ENCODE measurements around the gene SLC23A2. TPM values are rescaled to one million over a fixed set of nuclear protein-coding genes. Genes with fewer than 3 reads are reported as not detected.

SLC23A2 gene
- total RNA-seq, 1 experiment from 2014 or later, result 16.3 TPM

- TF ChIP-seq CBX3 (IDR thresholded peaks at IDR 0.05; ENCODE audit: low read depth) (no peak), YY1 (IDR thresholded peaks at IDR 0.05; ENCODE audit: extremely low read depth, insufficient replicate concordance, low read depth, low read length) (no peak), ZFX (IDR thresholded peaks at IDR 0.05) (no peak), CTCF (IDR thresholded peaks at IDR 0.05 in 2 of 3, conservative IDR thresholded peaks at IDR 0.05 in 1 of 3; ENCODE audit: borderline replicate concordance in 1 of 3, insufficient read depth in 1 of 3, low read depth in 2 of 3, low read length in 2 of 3) (no peak), REST (IDR thresholded peaks at IDR 0.05; ENCODE audit: low read depth) (no peak), TCF7L2 (IDR thresholded peaks at IDR 0.05; ENCODE audit: borderline replicate concordance, extremely low read depth, insufficient read depth, insufficient read length) (no peak), SRF (IDR thresholded peaks at IDR 0.05; ENCODE audit: low read depth) (no peak), EZH2phosphoT487 (IDR thresholded peaks at IDR 0.05; ENCODE audit: borderline replicate concordance) (no peak), SP1 (IDR thresholded peaks at IDR 0.05; ENCODE audit: low read depth) (no peak), EGR1 (IDR thresholded peaks at IDR 0.05; ENCODE audit: low read depth) (no peak), JUND (IDR thresholded peaks at IDR 0.05) (no peak)
- DNase-seq (ENCODE audit: low read depth, low spot score) (no peak), ATAC-seq (no peak)
- Histone ChIP-seq H3K4me3 (replicated peaks in 1 of 2; ENCODE audit: low read depth in 1 of 2, low read length in 2 of 2) (no peak overlapping the region), H4K20me1 (ENCODE audit: insufficient read depth) (no peaks in the 10 kb centered on the region), H3K27ac (ENCODE audit: low read depth, low read length) (no peak overlapping the region), H3K4me2 (ENCODE audit: low read length) (no peak overlapping the region), H3K27me3 (ENCODE audit: insufficient read depth, low read length) (no peaks in the 10 kb centered on the region), H2AFZ (ENCODE audit: low read depth, low read length, poor library complexity, severe bottlenecking) (no peak overlapping the region), H3K9me3 (ENCODE audit: control insufficient read depth in 1 of 2, insufficient read depth in 1 of 2, low read depth in 1 of 2, low read length in 2 of 2) (no peaks in the 10 kb centered on the region), H3K79me2 (ENCODE audit: insufficient read depth, low read length) (peaks cover 12% of the 10 kb centered on the region), H3K9ac (ENCODE audit: low read length) (no peak overlapping the region), H3K9me2 (ENCODE audit: insufficient read depth) (no peaks in the 10 kb centered on the region), H3K4me1 (ENCODE audit: control insufficient read depth in 1 of 2, insufficient read depth in 2 of 2, low read length in 2 of 2) (peaks cover 0 to 4% of the 10 kb centered on the region in 2 experiments; a peak in 1 of 4 replicates), H3K36me3 (ENCODE audit: control insufficient read depth in 1 of 2, insufficient read depth in 2 of 2, low read length in 2 of 2) (peaks cover 4 to 18% of the 10 kb centered on the region in 2 experiments; a peak in 2 of 4 replicates)
- intact Hi-C loops (cut with micrococcal nuclease), result no loop called here
- CTCF ChIA-PET, result interaction anchor here (1.3 to 2.2 kb wide), 2 partner anchors 11 to 12 kb away, joined by 4 to 12 read pairs; no protein-coding TSS in a partner anchor
- no TSS peak for BruUV-seq (replicated peaks)
- RAD21 ChIA-PET (ENCODE audit: low non-redundant PET in 1 of 2, low total read pairs in 2 of 2, uncharacterized antibody in 2 of 2, unreplicated experiment in 2 of 2), result no interaction called here
- POLR2A ChIA-PET, result no interaction called here
Observed at GRCh38 chr20:4966826-4967751, 34.2 kb downstream of the SLC23A2 start.
